Measurements from ENCODE around the gene CFAP57. TPM values are rescaled to one million over a fixed set of nuclear protein-coding genes. Genes with fewer than 3 reads are reported as not detected.

Gene CFAP57
- total and polyA plus RNA-seq, 2 of the 13 experiments (the other 11 are each of a cell fraction or from before 2014, with no cell fraction given), result 0.01 TPM; not detected in 1

- Histone ChIP-seq H3K79me2 (ENCODE audit: insufficient read depth, low read length) (peaks cover 7% of the 10 kb centered on the region), H3K27me3 (ENCODE audit: control insufficient read depth in 1 of 2, insufficient read depth in 2 of 2, low read length in 2 of 2) (no peaks in the 10 kb centered on the region), H3K4me2 (ENCODE audit: low read depth, low read length) (0 out of 2 replicates have a peak overlapping the region, but pooled peaks have one; percentile 4), H3K4me1 (ENCODE audit: insufficient read depth, low read length) (peaks cover 30% of the 10 kb centered on the region), H3K4me3 (replicated peaks in 1 of 3; ENCODE audit: insufficient read depth in 1 of 3, low read depth in 2 of 3, low read length in 3 of 3) (no peak overlapping the region), H3K9ac (ENCODE audit: insufficient read depth, low read depth, low read length) (no peak overlapping the region), H2AFZ (ENCODE audit: low read length) (no peak overlapping the region), H4K20me1 (ENCODE audit: insufficient read depth, low read length) (no peaks in the 10 kb centered on the region), H3K27ac (ENCODE audit: extremely low read length, insufficient read depth, low read length) (no peak overlapping the region), H3K9me3 (ENCODE audit: low read length) (no peaks in the 10 kb centered on the region), H3K36me3 (replicated peaks in 1 of 2; ENCODE audit: control insufficient read depth in 1 of 2, insufficient read depth in 2 of 2, low read length in 2 of 2) (no peaks in the 10 kb centered on the region)
- no peak for DNase-seq (ENCODE audit: low spot score)
- intact Hi-C loops (cut with micrococcal nuclease; ENCODE audit: unreplicated experiment), result no loop called here
- ChIA-PET CTCF (ENCODE audit: low intra/inter-chr PET ratio, low total read pairs) (no interaction called here), POLR2A (no interaction called here)
- TF ChIP-seq SRSF4 (IDR thresholded peaks at IDR 0.05; ENCODE audit: low read depth, low read length, poor library complexity, severe bottlenecking), result no peak
- no peak for TF ChIP-seq YY1 (IDR thresholded peaks at IDR 0.05; ENCODE audit: insufficient read depth, insufficient replicate concordance, low read depth, low read length)
- TF ChIP-seq NKX3-1 (CRISPR knock-in tag; IDR thresholded peaks at IDR 0.05), result no peak
- TF ChIP-seq ZNF709 (CRISPR knock-in tag; IDR thresholded peaks at IDR 0.05), result no peak
- no peak for TF ChIP-seq ZBTB7B (CRISPR knock-in tag; IDR thresholded peaks at IDR 0.05)
- no peak for TF ChIP-seq POLR2G (IDR thresholded peaks at IDR 0.05; ENCODE audit: low read depth, low read length)
- TF ChIP-seq NFATC3 (CRISPR knock-in tag; IDR thresholded peaks at IDR 0.05), result no peak
- no peak for TF ChIP-seq ZFP90 (CRISPR knock-in tag; IDR thresholded peaks at IDR 0.05; ENCODE audit: borderline replicate concordance)
- WGBS (ENCODE audit: low lambda C conversion rate), result 100% methylated on average over 1 of the region's 1 CpG
- BruUV-seq (replicated peaks), result no TSS peak
- in situ Hi-C loops (cut with HindIII; ENCODE audit: extremely low pct_ligation_motif_present, low pct_unique_long_range_greater_than_20kb), result no loop called here
- FAIRE-seq, result no peak
- ATAC-seq, result no peak
These were observed 49.1 kb upstream of the CFAP57 start for GRCh38 chr1:43123031-43123430.

GRCh38 chr1:43128816-43129215, 43.3 kb upstream of the CFAP57 start:
- Histone ChIP-seq H3K4me3 (replicated peaks in 1 of 3; ENCODE audit: insufficient read depth in 1 of 3, low read depth in 2 of 3, low read length in 3 of 3) (no peak overlapping the region), H3K27ac (ENCODE audit: extremely low read length, insufficient read depth, low read length) (no peak overlapping the region), H3K79me2 (ENCODE audit: insufficient read depth, low read length) (peaks cover 4% of the 10 kb centered on the region), H3K36me3 (replicated peaks in 1 of 2; ENCODE audit: control insufficient read depth in 1 of 2, insufficient read depth in 2 of 2, low read length in 2 of 2) (no peaks in the 10 kb centered on the region), H3K9me3 (ENCODE audit: low read length) (peaks cover 6% of the 10 kb centered on the region; the same call in 1 of the 2 replicates), H2AFZ (ENCODE audit: low read length) (no peak overlapping the region), H3K27me3 (ENCODE audit: control insufficient read depth in 1 of 2, insufficient read depth in 2 of 2, low read length in 2 of 2) (no peaks in the 10 kb centered on the region), H4K20me1 (ENCODE audit: insufficient read depth, low read length) (no peaks in the 10 kb centered on the region), H3K4me1 (ENCODE audit: insufficient read depth, low read length) (peaks cover 2% of the 10 kb centered on the region), H3K9ac (ENCODE audit: insufficient read depth, low read depth, low read length) (no peak overlapping the region), H3K4me2 (ENCODE audit: low read depth, low read length) (no peak overlapping the region)
- TF ChIP-seq PAXIP1 (CRISPR knock-in tag; conservative IDR thresholded peaks at IDR 0.05) (no peak), ZNF780A (CRISPR knock-in tag; IDR thresholded peaks at IDR 0.05) (no peak), TEF (CRISPR knock-in tag; IDR thresholded peaks at IDR 0.05) (no peak), TARDBP (CRISPR knock-in tag; IDR thresholded peaks at IDR 0.05) (no peak), STAG1 (CRISPR knock-in tag; IDR thresholded peaks at IDR 0.05) (no peak), ATF7 (IDR thresholded peaks at IDR 0.05) (peak; percentile 80), ATF7 (CRISPR knock-in tag; IDR thresholded peaks at IDR 0.05) (no peak), MATR3 (CRISPR knock-in tag; IDR thresholded peaks at IDR 0.05) (no peak), ZNF678 (CRISPR knock-in tag; IDR thresholded peaks at IDR 0.05) (no peak)
- ChIA-PET CTCF (ENCODE audit: low intra/inter-chr PET ratio, low total read pairs) (no interaction called here), POLR2A (no interaction called here)
- 80% methylated on average over 3 of the region's 3 CpGs for WGBS (ENCODE audit: low lambda C conversion rate)
- FAIRE-seq (no peak), ATAC-seq (no peak), DNase-seq (ENCODE audit: low spot score) (no peak)
- intact Hi-C loops (cut with micrococcal nuclease; ENCODE audit: unreplicated experiment) (no loop called here), in situ Hi-C loops (cut with HindIII; ENCODE audit: extremely low pct_ligation_motif_present, low pct_unique_long_range_greater_than_20kb) (no loop called here)
- no TSS peak for BruUV-seq (replicated peaks)
